ENCODE data around the gene C4BPA. TPM values are rescaled to one million over a fixed set of nuclear protein-coding genes. Genes with fewer than 3 reads are reported as not detected.

Gene C4BPA
- polyA plus RNA-seq, 1 of the 3 experiments (the other 2 are of a cell fraction), result not detected

DNA sequence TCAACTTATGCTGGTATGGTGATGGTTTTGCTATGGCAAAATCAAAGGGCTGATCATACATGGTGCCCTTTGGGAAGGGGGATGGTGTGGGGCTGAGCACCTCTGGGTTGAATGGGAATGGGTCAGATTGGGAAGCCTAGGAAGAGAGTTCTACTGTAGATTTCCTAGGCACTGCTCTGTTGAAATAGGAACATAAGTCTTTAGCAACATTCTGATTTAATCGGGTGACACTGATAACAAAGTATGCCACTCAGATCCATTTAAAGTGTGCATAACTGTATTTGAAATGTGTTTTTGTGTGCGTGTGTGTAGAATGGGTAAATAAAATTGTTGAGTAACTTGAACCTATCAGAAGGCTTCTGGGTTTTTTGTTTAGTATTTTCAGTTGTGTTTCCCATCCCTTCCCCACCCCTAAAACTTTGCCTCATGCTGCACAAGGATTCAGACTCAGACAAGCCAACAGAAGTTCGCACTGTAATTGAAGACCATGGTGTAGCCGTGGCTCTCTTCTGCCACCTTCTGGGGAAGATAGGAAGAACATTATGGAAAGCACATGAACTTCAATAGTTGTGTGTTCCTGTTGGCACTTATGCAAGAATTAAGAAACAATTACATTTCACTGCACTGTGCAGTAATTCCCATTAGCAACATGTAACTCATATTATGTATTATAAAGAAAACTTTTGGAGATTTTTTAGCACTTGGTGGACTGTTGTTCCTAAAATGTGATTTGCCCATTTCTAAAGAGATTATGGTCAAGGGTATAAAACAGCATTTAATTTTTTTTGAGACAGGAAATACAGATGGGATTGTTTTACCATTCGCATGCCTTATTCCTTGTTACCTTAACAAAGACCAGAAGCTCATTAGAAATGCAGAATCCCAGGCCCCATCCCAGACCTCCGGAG lies 26.3 kb upstream of the C4BPA start:
- no peaks in the 10 kb centered on the region for H3K9me3 ChIP-seq
- no peaks in the 10 kb centered on the region; the same call in 1 of the 2 replicates for H3K27me3 ChIP-seq (ENCODE audit: insufficient read depth)
- CTCF ChIA-PET, result interaction anchor here (0.6 to 3.4 kb wide), 12 partner anchors 25 to 422 kb away, joined by 3 to 30 read pairs (median 4); partner anchors contain the start of genes PFKFB2 and YOD1
- H4K20me1 ChIP-seq (ENCODE audit: insufficient read depth), result no peaks in the 10 kb centered on the region
- no peak overlapping the region for H3K4me3 ChIP-seq (ENCODE audit: low read depth in 2 of 2, low read length in 1 of 2)
- no peaks in the 10 kb centered on the region for H3K79me2 ChIP-seq (ENCODE audit: insufficient read depth)
- 36% methylated on average over 6 of the region's 6 CpGs for WGBS (ENCODE audit: low lambda C conversion rate)
- peaks cover 3% of the 10 kb centered on the region for H3F3A ChIP-seq (replicated peaks; ENCODE audit: insufficient read depth)
- POLR2A ChIA-PET, result no interaction called here
- H3K9me2 ChIP-seq, result no peaks in the 10 kb centered on the region
- H3K36me3 ChIP-seq (replicated peaks in 1 of 2; ENCODE audit: control insufficient read depth in 1 of 2, insufficient read depth in 2 of 2, low read length in 1 of 2), result no peaks in the 10 kb centered on the region
- H3K4me1 ChIP-seq (ENCODE audit: control insufficient read depth in 1 of 2, insufficient read depth in 2 of 2, low read depth in 1 of 2, low read length in 1 of 2), result no peaks in the 10 kb centered on the region; a peak in 1 of 4 replicates
- H3K4me2 ChIP-seq, result no peak overlapping the region
- no peak overlapping the region for H2AFZ ChIP-seq (ENCODE audit: low read depth)
- H3K27ac ChIP-seq (ENCODE audit: low read depth in 2 of 2, low read length in 1 of 2), result no peak overlapping the region
- DNase-seq, result peak; percentile 59
- H3K9ac ChIP-seq, result no peak overlapping the region
- TF ChIP-seq CHD2 (IDR thresholded peaks at IDR 0.05; ENCODE audit: low read length, partially characterized antibody) (peak; percentile 65), TAF1 (IDR thresholded peaks at IDR 0.05; ENCODE audit: borderline replicate concordance, low read depth, low read length) (no peak), SIN3A (IDR thresholded peaks at IDR 0.05; ENCODE audit: borderline replicate concordance, low read depth, low read length) (0 out of 2 replicates have a peak, but pooled peaks have one; percentile 37), PBX3 (IDR thresholded peaks at IDR 0.05) (no peak), FOXJ3 (CRISPR knock-in tag; IDR thresholded peaks at IDR 0.05) (no peak), RAD21 (IDR thresholded peaks at IDR 0.05; ENCODE audit: low read length) (peak; percentile 93), TCF12 (IDR thresholded peaks at IDR 0.05) (no peak), EZH2phosphoT487 (IDR thresholded peaks at IDR 0.05; ENCODE audit: borderline replicate concordance, low read depth) (no peak), MXI1 (IDR thresholded peaks at IDR 0.05; ENCODE audit: low read depth, low read length) (peak; percentile 27; the same call in 1 of the 2 replicates), JUND (IDR thresholded peaks at IDR 0.05) (no peak), CTCF (IDR thresholded peaks at IDR 0.05) (peak; percentile 92), MEF2A (IDR thresholded peaks at IDR 0.05; ENCODE audit: borderline replicate concordance, low read depth) (no peak), GABPA (IDR thresholded peaks at IDR 0.05; ENCODE audit: low read depth) (no peak), REST (IDR thresholded peaks at IDR 0.05; ENCODE audit: low read depth, low read length) (no peak), NRF1 (IDR thresholded peaks at IDR 0.05; ENCODE audit: low read depth, low read length) (no peak), NFIC (IDR thresholded peaks at IDR 0.05; ENCODE audit: borderline replicate concordance) (no peak), EP300 (IDR thresholded peaks at IDR 0.05; ENCODE audit: borderline replicate concordance in 1 of 2, low read depth in 1 of 2, low read length in 1 of 2) (no peak), RCOR1 (IDR thresholded peaks at IDR 0.05; ENCODE audit: low read length) (peak; percentile 19; the same call in 1 of the 2 replicates), ELF1 (IDR thresholded peaks at IDR 0.05) (no peak), IRF3 (IDR thresholded peaks at IDR 0.05; ENCODE audit: low read depth, low read length) (no peak)
- TF ChIP-seq, protein P1, sequence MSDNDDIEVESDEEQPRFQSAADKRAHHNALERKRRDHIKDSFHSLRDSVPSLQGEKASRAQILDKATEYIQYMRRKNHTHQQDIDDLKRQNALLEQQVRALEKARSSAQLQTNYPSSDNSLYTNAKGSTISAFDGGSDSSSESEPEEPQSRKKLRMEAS (IDR thresholded peaks at IDR 0.05; ENCODE audit: low read depth), result peak; percentile 17; the same call in 1 of the 2 replicates
- TF ChIP-seq, protein P2, sequence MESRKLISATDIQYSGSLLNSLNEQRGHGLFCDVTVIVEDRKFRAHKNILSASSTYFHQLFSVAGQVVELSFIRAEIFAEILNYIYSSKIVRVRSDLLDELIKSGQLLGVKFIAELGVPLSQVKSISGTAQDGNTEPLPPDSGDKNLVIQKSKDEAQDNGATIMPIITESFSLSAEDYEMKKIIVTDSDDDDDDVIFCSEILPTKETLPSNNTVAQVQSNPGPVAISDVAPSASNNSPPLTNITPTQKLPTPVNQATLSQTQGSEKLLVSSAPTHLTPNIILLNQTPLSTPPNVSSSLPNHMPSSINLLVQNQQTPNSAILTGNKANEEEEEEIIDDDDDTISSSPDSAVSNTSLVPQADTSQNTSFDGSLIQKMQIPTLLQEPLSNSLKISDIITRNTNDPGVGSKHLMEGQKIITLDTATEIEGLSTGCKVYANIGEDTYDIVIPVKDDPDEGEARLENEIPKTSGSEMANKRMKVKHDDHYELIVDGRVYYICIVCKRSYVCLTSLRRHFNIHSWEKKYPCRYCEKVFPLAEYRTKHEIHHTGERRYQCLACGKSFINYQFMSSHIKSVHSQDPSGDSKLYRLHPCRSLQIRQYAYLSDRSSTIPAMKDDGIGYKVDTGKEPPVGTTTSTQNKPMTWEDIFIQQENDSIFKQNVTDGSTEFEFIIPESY (IDR thresholded peaks at IDR 0.05; ENCODE audit: borderline replicate concordance, low read depth), result no peak
